Stimulated activated CD4-positive, alpha-beta T cell treated with anti-CD3 and anti-CD28 coated beads, Interleukin-15, amount 100 ng/mL, for 48 hours (primary cell): ENCODE results near the gene ANP32E.

ENCODE experiments used
- DNase-seq, 2 donors: peaks; one replicate each; pipeline ENCODE4 v3.0.0-alpha.2; 2020; ENCODE audit warnings: low read depth in 2 of 2

ANP32E gene

DNA sequence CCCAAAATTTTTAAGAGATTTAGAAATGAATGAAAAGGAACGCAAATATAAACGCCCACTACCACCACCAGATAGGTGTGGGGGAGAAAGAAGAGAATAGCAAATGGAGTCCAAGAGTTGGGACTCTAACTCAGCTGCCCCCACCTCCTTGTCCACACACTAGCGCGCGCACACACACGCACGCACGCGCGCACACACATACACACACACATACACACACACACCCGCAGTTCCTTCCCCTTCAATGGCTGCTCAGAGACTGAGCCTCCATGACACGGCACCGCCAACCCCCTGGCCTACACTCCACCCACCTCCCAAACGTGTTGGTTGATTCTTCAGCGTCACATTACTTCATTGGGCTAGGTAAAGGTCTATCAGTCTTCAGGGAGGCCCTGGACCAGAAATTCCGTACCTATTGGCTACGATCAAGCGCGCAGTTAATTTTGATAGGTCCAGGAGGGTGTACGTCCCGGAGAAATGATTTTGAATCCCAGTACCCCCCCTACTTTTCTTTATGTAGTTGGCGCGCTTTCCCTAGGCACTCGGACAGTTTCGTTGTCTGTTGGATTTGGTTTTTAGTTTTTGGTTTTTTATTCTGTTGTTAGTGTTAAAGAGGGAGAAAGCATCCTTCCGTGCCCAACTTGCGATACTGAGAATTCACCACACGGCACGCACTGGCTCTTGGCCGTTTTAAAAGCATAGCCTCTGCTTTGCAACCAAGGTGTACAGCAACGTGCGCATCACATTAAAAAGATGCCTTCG, at the start of gene ANP32E:
Gene ANP32E, minus strand, starts transcription at position 261 of the 762 bp plus-strand sequence. CDS start 326 bp downstream, outside the sequence.
- peak; percentile 89 to 93 for DNase-seq

DNA sequence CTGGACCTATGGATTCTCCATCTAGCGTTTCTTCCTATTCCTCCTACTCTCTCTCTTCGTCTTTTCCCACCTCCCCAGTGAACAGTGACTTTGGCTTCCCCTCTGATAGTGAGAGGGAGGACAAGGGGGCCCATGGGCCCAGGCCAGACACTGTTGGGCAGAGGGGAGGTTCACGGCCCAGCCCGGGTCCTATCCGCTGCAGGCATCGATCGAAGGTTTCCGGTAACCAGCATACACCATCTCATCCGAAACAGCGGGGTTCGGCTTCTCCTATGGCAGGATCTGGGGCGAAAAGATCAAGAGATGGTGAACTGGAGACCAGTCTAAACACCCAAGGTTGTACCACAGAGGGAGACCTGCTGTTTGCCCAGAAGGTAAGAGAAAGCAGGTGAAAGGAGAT, 47.3 kb upstream of the ANP32E start:
- no peak for DNase-seq

DNA sequence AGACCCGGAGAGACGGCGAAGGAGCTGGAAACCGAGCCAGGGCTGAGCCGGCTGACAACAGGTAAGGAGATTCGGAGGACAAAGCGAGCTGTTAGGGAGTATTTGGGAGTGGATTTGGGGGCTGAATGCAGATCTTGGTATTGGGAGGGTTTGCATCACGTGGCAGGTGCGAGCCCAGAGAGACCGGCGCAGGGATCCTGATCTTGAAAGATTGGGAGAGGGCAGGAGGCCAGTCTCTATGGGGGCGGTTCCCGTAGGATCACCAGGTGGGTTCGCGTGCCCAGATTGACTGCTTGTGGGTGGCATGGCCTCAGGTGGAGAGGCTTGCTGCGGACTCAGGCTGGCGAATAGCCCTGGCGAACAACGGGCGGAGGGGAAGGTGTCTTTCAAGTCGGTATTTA, 46.6 kb upstream of the ANP32E start:
- DNase-seq, result no peak

DNA sequence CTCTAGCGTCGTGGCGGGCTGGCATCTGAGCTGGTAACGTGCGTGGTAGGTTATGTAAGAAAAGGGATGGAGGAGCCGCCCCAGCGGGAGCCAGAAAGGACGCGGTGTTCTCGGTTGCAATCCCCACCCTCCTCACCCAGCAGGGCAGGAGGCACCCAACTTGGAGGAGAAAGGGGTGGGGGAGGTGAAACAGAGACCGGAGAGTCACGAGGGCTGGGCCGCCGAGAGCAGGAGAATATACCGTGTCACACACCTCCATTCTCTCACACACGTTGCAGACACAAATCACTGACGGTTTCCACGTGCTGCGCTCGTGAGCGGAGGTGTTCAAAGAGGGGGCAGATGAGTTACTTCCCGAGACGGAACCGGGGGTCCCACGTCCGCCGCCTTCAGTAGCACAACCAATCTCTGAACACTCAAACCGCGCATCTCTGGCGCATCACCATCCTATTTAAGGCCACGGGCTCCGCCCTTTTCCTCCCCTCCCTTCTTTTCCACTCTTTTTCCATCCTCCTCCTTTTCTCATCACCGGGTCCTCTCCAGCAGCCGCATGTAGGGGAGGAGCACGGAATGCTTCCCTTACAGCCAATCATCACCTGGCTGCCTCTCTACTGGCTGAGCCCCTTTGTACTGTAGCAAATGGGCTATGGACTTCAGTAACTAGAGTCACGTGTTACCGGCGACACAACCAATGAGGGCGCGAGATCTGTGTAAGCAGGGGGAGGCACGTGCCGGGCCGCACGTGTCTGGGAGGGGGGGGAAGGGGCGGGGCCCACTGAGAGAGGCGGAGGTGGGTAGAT, 46.0 kb upstream of the ANP32E start, which contains the start of gene CIART:
Gene CIART, plus strand, starts transcription at position 797 of the 800 bp plus-strand sequence. CDS start 714 bp downstream, outside the sequence.
- peak; percentile 76 to 78 for DNase-seq

DNA sequence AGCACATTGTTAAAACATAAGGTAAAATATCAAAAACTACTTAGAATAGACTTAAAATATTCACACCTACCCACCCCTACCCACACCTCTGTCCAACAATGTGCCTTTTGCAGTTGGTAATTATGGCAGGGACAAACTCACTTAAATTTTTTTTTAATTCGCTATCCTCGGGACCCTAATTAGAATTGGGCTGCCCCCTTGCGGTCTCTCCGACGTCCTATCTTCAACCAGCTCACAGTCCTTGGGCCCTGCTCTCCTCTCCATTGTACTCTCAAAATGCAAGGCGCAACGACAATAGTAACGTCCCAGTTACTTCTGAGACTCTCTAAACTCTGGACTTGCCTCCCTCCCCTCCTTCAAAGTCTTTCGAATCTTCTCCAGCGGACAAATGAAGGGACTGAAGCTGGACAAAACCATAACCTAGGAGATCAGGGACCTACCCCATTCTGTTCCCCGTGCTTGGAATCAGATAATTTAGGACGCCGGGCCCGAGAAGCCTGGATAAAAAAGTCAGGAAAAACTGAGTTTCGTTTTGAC, 45.4 kb upstream of the ANP32E start:
- peak; percentile 23 to 50 for DNase-seq

DNA sequence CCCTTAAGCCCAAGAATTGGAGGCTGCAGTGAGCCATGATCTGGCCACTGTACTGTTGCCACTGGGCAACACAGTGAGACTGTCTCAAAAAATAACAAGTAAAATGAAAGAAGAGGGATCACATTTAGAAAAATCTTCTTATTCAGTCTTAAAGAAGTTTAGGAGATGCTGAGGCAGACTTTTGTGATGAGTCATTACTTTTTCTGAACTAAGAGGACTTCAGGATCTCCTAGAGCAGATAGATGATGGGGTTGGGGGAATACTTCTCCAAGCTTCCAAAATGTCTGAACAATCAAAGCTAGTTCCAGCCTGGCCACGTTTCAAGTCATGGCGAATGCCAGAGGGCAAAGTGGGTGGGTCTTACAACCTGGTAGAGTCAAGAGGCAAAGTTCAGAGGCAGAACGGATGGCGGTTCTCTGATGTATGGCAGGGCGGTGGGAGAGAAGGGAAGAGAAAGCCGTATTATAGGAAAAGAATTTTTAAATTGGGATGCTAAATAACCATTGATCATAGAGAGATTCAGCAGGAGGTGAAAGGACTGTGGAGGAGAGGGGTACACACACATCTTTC, 44.3 kb upstream of the ANP32E start:
- no peak for DNase-seq

DNA sequence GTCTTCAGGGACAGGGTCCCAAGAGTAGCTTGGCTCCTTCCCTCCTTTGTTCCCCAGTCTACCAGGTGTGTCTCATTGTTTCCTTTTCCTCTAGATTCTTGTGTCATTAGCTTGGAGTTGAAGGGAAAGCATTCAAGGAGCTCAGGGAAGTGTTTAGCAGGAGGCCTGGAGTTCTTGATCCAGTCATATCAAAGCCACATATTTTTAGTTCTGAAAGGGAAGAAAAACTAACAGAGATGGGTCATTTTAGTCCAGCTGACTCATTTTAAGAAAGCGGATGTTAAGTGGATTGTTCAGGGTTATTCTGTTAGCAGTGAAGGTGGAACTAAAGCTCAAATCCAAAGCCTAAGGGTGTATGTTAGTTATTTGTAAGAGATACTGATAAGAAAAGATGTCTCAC, 37.4 kb upstream of the ANP32E start:
- DNase-seq, result no peak

DNA sequence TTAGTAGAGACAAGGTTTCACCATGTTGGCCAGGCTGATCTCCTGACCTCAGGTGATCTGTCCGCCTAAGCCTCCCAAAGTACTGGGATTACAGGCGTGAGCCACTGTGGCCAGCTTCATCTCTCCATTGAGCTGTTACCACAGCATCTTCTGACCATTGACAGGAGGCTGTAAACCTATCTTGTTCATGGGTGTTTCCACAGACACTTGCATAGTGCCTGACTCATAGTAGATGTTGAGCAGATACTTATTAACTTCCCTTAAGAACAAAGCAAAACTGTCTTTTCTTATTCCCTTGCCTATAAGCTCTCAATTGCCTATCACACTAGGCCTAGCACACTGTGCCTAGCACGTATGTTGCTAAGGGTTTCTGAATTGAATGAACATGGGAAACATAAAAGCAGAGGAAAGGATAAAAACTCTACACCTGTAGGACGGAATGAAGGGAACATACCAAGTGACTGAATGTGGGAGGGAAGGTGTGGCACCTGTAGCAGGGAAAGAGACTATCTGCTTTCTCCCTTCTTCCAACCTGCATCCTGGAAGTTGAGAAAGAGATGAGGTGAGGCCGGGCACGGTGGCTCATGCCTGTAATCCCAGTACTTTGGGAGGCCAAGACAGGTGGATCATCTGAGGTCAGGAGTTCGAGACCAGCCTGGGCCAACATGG, 35.5 kb upstream of the ANP32E start:
- no peak for DNase-seq

DNA sequence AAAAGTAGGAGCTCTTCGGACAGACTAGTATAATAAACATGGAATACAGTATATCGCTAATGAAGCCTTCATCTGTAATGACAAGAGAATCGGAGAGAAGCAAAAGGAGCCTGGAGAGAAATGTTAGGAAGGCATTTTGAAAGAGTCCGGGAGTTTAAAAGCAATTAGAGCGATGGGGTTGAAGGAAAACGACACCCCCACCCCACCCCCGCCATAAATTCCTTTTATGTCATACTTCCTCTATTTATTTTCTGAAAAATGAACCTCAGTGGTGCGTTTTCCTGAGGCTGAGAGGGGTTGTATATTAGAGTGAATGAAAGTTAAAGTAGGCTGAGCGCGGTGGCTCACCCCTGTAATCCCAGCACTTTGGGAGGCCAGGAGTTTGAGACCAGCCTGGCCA, 33.5 kb upstream of the ANP32E start:
- DNase-seq, result no peak

DNA sequence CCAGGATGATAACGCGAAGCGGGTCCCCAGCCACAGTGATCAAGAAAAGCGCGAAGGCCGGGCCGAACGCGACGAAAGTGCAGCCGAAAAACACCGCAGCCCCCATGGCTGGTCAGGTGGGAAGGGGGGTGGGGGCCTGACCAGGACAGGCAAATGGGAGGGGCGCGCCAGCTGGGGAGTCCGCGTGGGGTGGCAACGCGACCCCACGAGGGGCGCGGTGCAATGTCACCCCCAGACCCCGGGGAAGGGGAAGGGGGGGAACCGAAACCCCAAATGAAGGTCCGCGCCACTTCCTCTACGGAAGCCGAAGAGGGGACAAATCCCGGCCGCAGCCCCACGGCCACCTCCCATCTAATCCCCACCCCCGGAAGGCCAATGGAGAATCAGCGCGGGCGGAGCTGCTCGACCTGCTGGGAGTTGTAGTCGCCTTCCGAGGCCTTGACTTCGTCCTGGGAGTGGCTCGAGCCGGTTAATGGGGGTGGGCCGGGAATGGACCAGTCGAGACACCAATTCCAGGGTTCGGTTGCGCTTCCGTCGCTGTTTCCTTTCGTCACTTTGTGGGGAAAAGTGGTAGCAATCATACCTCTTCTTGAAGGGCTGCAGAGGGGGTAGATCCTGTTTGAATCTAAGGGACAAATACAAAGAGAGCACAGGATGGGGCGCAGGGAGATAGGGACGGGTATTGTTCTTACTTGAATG, 32.9 kb upstream of the ANP32E start, which contains the start of gene APH1A:
Gene APH1A, minus strand, starts transcription at position 312 of the 699 bp plus-strand sequence. Its CDS starts 206 bp downstream, at position 106.
- peak; percentile 92 to 94 for DNase-seq

DNA sequence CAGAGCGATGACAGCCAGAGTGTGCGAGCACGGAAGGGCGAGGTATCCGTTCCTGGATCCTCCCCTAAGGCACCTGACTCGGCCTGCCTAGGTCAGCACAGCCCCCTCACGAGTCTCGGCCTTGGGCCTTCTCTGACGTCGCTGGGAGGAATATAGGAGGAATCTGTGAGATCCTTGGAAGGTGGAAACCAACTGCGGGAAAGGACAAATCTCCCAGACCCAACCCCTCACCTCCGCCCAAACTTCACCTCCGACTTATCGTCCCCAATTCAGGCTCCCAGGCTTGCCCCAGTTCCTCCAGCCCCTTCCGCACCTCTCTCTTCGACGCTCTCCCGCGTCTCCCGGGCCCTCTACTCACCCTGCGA, 32.4 kb upstream of the ANP32E start:
- DNase-seq, result peak in 1 of 2 donors; percentile 11

DNA sequence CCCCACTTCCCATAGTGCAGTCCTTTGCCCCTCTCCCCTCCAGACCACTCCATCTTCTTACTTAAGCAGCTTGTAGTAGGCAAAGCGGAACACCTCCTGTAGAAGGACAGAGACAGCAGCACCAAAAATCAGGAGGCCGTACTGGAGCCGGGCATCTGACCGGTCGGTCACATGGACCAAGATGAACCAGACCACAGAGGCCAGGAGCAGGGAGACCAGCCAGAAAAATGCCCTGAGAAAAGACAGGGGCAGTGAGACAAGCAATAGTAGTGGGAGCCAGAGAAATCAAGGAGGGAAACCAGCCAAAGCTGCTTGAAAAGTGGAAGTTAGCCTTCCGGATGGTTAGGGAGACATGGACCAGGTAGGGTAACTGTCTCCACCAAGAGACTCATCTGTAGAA, 32.0 kb upstream of the ANP32E start:
- no peak for DNase-seq

DNA sequence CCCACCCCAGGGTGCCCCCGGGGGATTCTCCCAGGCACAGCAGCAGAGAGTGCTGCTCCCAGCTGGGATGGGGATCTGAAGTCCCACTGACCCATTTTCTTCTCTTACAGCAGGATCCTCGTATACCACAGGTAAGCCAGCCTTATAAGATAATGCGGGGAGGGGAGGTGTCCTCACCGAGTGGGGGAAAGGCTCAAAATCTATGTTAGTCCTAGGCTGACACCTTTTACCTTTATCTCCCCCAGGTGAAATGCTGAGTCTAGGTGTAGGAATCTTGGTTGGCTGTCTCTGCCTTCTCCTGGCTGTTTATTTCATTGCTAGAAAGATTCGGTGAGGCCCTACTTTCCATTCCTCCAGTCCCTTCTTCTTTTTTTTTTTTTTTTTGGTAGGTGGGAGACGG, 27.6 kb upstream of the ANP32E start:
- DNase-seq, result no peak

DNA sequence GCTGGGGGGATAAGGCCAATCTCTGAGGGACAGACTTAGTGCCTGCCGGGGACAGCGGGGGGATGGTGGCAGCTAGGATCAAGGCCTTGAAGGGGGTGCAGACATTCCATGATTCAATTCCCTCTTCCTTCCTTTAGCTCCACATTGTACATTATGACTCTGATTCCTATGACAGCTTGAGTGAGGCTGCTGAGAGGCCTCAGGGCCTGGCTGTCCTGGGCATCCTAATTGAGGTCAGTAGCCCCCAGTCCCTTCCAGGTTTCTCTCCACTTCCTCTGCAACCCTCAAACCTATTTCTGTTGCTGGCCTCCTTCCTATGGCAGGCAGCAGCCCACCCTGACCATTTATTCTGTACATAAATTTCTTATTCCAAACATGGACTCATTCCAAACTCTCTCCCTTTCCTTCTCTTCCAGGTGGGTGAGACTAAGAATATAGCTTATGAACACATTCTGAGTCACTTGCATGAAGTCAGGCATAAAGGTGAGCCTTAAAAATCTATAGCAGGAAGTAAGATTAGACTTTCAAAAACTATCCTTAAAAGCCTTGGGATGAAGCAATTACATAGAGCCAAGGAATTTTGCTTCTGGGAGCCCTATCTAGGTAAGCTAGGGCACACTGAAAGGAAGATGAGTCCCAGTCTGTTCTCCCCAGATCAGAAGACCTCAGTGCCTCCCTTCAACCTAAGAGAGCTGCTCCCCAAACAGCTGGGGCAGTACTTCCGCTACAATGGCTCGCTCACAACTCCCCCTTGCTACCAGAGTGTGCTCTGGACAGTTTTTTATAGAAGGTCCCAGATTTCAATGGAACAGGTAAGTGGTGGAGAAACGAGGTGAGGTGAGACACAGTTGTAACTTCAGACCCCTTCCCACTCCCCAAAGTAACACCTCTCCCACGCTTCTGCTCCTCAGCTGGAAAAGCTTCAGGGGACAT, 26.7 kb upstream of the ANP32E start:
- DNase-seq, result no peak

DNA sequence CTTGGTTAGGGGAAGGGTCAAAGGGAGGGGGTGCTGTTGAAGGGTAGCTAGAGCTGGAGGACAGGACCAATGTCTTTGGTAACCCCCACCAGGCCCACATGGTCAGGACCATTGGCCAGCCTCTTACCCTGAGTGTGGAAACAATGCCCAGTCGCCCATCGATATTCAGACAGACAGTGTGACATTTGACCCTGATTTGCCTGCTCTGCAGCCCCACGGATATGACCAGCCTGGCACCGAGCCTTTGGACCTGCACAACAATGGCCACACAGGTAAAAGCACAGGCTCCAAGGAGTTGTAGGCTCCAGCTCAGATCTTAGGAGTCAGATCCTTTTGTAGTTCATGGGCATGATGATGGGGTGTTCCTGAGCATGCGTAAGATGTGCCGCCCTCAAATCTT, 25.5 kb upstream of the ANP32E start:
- no peak for DNase-seq

DNA sequence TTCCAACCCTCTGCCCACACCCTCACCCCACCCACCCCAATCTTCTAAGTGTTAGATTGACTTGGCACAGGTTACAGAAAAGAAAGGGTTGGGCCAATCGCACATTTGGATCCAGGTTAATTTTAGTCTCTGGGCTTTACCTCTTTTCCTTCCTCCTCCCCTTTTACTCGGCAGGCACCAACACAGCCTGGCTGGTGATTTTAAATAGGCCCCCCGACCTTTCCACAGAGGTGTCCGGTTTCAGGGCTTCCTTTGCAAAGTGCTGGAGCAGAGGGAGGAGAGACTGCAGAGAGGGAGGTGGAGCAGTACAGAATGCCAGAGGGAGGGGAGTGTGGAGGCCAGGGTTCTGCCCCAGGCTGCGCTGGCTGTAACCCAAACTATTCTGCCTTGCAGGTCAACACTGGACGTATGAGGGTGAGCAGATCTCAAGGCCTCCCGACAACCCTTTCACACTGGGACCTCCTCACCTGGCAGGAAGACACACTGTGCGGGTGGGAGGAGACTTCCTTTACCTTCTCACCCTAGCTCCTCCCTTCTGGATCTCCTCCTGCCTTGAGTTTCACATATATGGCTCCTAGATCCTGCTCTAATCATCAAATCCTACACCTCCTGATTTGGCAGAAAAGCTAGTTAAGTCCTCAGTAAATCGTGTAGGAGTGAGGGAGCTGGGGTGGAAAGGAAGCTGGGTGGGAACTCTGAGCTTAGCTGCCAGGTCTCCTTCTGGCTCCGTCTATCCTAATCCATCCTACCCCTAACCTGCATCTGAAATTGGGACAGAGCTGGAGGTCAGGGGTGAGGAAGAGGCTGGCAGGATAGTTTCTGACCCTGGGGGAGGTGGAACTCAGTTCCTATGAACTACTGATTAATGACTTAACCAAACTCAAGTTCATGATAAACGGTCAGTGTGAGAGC, 24.1 kb upstream of the ANP32E start:
- DNase-seq, result no peak

DNA sequence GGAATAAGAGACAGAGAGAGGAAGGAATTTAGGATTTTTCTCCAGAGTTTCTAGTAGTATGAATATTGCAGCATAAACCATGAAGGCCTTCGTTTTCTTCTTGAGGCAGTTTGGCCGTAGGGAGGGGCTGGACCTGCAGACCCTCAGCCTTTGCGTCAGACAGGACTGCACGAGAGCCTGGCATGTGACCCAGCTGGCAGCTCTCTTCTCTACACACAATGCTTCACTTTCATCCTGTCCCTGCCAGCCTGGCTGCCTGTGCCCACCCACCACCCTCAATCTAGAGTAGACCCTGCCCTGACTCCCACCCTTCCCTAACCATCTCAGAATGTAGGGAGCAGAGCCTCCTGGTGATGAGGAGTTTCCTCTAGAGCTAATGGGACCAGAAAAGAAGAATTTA, 23.3 kb upstream of the ANP32E start:
- DNase-seq, result no peak

DNA sequence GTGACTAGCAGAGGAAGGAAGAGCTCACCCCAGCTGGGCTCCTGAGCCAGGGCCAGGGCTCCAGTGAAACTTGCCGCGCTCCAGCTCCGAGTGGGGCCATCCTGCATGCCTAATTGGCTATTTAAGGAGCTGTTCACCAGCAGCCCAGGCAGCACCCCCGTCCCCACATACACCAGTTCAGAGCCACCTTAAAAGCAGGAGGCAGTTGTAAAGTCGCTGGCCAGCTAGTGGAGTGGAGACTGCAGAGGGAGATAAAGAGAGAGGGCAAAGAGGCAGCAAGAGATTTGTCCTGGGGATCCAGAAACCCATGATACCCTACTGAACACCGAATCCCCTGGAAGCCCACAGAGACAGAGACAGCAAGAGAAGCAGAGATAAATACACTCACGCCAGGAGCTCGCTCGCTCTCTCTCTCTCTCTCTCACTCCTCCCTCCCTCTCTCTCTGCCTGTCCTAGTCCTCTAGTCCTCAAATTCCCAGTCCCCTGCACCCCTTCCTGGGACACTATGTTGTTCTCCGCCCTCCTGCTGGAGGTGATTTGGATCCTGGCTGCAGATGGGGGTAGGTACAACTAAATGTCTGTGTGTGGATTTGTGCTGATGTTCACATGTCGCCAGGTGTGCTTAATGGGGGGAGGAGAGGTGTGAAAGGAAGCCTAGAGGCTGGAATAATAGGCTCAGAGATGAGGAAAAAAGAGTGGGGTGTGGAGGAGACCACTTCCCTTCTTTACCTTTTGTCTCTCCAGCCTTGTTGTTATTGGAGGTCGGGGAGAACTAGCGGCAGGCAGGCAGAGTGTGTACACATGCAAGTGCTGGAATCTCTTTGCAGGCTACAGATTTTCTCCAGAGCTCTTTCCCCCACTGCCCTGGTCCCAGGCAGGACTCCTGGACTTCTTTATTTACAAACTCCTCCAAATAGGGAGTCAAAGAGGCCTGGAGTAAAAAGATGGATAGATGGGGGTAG, 22.0 kb upstream of the ANP32E start, which contains the start of gene CA14:
Gene CA14, plus strand, starts transcription at position 151 of the 962 bp plus-strand sequence. Its CDS starts 355 bp downstream, at position 506.
- no peak for DNase-seq
